GM18507 (cell line): ENCODE measurements around the gene WDR18.

ENCODE experiments used
- DNase-seq: peaks from one replicate; pipeline ENCODE4 v3.0.0; 2011; ENCODE audit warnings: low read depth; ENCODE audit not compliant: insufficient read length; ENCODE audit errors: extremely low spot score
- FAIRE-seq: peaks from 2 replicates; lab custom pipeline; 2011; peaks lifted over from hg19 to GRCh38; lab: Jason Lieb, UNC

Gene WDR18

GRCh38 chr19:988510-988909, 4.4 kb downstream of the WDR18 start:
- FAIRE-seq (no peak), DNase-seq (no peak)

- FAIRE-seq (no peak), DNase-seq (no peak)
Measured at GRCh38 chr19:989381-990081, 5.4 kb downstream of the WDR18 start.

GRCh38 chr19:990119-990571, 6.0 kb downstream of the WDR18 start:
- DNase-seq, result no peak
- no peak for FAIRE-seq

DNA sequence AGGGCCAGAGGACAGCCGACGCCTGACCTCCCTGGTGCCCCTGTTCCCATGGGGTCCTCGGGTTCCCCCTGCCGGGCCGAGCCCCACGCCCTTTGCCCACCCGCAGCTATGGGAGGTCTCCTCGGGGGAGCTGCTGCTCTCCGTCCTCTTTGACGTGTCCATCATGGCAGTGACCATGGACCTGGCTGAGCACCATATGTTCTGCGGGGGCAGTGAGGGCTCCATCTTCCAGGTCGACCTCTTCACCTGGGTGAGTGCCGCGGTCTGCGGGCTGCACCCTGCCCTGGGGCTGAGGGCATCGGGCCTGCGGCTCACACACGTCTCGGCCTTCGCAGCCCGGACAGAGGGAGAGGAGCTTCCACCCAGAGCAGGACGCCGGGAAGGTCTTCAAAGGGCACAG, 6.6 kb downstream of the WDR18 start:
- FAIRE-seq (no peak), DNase-seq (no peak)

DNA sequence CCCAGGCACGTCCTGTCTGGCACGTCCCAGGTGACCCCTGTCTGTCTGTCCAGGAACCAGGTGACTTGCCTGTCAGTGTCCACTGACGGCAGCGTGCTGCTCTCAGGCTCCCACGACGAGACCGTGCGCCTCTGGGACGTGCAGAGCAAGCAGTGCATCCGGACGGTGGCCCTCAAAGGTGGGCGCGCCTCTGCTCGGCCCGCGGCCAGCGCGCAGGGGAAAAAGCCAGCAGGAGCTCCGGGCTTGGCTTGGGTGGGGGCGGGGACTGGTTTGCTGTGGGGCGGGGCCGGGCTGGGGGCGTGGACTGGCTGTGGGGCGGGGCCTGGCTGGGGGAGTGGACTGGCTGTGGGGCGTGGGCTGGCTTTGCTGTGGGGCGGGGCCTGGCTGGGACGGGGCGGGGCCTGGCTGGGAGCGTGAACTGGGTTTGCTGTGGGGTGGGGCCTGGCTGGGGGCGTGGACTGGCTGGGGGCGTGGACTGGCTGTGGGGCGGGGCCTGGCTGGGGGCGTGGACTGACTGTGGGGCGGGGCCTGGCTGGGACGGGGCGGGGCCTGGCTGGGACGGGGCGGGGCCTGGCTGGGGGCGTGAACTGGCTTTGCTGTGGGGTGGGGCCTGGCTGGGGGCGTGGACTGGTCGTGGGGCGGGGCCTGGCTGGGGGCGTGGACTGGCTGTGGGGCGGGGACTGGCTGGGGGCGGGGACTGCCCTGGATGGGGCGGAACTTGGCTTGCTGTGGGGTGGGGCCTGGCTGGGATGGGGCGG, 7.2 kb downstream of the WDR18 start:
- no peak for FAIRE-seq
- no peak for DNase-seq

DNA sequence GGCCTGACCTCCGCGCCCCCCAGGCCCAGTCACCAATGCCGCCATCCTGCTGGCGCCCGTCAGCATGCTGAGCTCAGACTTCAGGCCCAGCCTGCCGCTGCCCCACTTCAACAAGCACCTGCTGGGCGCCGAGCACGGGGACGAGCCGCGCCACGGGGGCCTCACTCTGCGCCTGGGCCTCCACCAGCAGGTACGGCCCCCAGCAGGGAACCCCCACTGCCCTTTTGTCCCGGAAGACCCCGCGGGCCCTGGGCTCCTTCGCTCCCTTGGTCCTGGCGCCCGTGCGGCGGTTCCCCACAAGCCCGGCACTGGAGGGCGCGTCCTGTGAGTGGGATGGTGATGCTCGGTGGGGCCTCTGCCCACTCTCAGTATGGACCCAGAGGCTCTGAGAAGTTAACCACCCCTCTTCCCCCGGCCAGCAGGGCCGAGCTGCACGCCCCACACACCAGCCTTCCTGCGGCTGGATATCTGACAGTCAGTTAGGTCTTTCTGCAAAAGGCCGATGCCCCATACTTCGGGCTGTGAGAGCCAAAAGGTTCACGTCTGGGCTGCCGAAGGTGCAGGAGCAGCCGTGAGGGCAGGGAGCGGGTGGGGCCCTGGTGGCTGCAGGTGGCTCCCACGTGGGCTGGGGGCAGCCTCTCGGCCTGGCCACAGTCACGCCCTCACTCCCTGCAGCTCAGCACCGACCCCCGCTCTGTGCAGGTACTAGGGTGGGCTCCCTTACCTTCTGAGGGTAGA, 8.0 kb downstream of the WDR18 start:
- DNase-seq (no peak), FAIRE-seq (no peak)

- DNase-seq (no peak), FAIRE-seq (no peak)
Measured at GRCh38 chr19:992670-993055, 8.5 kb downstream of the WDR18 start.

- no peak for FAIRE-seq
Measured at GRCh38 chr19:993361-993830, 9.3 kb downstream of the WDR18 start.

GRCh38 chr19:993831-994393, 9.8 kb downstream of the WDR18 start:
- FAIRE-seq, result no peak
- no peak for DNase-seq

More at GRCh38 chr19:993361-993830, 9.3 kb downstream of the WDR18 start:
- no peak for DNase-seq

DNA sequence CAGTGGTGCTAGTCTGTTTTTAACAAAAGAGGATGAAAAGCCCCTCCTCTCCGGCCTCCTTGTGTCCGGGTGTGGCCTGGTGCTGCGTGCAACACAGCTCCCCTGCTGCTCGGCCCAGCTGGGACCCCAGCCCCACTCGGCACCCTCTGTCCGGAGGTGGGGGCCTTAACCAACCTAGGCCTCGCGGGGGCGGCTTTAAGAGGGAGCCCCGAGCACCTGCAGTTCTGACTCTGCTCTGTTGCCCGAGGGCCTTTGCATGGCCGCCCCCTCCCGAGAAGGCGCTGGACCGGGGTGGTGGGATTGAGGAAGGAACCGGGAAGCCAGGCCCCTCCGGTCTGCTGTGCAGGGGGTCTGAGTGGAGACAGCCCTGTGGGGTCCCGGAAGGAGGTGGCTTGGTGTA, 10.4 kb downstream of the WDR18 start:
- FAIRE-seq (no peak), DNase-seq (no peak)

DNA sequence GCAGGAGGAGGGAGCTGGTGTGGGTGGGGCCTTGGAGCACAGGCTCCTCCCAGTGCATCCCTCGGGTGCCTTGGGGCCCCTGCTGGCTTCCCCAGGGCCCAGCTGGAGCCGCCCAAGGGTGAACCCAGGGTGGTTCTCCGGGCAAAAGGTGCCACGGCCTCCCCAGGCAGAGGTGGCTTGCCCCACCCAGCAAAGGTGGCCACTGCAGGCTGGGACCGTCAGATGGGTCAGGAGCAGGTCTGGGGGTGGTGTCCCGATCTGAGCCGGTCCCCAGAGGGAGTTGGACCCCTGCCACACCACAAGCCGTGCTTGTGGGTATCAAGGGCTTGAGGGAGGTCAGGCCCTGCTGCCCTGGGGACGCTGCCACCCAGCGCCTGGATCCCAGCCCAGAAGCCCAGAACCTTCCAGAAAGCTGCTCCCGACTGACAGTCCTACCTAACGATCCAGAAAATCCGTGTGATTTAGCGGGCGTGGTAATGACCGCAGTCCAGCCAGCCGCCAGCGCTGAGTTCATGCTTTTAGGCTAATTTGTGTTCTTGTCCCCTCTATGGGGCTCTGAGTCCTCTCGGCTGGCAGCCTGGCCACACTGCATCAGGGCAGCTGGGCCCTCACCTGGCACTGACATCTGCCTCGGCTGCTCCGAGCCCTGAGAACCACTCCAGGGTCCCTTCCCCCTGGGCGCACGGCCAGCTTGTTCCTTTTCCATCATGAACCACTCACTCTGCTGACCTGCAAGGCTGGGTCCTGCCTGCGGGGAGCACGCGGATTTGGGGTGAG, 11.1 kb downstream of the WDR18 start:
- DNase-seq (no peak), FAIRE-seq (no peak)

DNA sequence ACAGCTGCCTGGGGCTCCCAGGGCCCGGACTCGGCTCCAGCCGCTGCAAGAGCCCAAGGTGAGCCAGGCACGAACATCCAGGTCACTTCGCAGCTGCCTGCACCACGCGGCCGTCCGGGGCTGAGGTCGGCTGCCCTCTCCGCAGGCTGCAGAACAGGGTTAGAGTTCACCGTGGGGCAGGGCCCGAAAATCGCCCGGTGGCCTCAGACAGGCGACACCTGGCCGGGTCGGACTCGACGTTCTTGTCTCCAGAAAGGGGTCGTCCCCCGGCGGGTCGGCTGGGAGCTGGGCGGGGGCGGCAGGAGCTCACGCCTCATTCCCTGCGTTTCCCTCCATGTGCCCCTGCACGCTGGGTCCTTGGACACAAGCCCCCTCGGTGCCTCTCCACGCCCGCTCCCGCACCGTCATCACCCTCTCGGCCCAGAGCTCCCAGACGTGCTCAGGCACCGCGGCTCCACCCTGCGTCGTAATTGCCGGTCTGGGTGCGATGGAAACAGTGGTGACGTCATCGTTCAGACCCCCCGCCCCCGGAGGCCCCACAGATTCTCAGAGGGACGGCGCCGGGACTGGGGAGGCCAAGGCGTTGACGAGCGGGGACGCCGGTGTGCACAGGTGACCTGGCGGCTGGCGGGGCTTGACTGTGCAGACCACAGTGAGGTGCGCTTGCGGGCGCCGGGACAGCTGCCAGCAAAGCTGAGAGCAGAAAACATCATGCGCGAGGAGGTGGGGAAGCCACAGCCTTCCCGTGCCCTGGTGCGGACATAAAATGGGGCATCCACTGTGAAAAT, 12.1 kb downstream of the WDR18 start:
- DNase-seq (peak; percentile 43), FAIRE-seq (peak; percentile 59)

DNA sequence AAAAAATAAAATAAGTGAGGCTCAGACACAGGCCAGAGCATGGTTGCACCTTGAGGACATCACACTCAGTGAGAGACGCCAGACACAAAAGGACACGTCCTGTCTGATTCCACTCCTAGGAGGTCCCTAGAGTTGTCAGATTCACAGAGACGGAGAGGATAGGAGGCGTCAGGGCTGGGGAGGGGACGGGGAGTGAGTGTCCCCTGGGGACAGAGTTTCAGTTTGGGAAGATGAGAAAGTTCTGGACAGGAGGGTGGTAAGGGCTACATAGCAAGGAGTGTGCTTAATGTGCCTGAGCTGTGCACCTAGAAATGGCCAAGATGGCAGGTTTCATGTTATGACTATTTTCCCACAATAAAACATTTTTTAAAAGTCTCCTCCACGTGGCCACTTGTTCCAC, 13.9 kb downstream of the WDR18 start:
- DNase-seq (no peak), FAIRE-seq (no peak)

- FAIRE-seq, result no peak
- DNase-seq, result no peak
Measured at GRCh38 chr19:999379-999719, 15.2 kb downstream of the WDR18 start.

- FAIRE-seq, result no peak
- DNase-seq, result no peak
Measured at GRCh38 chr19:1000095-1000494, 15.9 kb downstream of the WDR18 start, which contains the start of gene GRIN3B. GRIN3B (plus strand) TSS chr19:1000419; CDS start chr19:1000438, 19 bp downstream.

GRCh38 chr19:1000591-1001537, 16.7 kb downstream of the WDR18 start:
- FAIRE-seq (no peak), DNase-seq (no peak)

GRCh38 chr19:1001538-1002166, 17.5 kb downstream of the WDR18 start:
- peak; percentile 36 for FAIRE-seq

More at GRCh38 chr19:1001538-1002166, 17.5 kb downstream of the WDR18 start:
- DNase-seq, result peak; percentile 56
